Measurements from ENCODE around the gene GABRB3.
"Not testable (repeated sequence)": the region's sequence is repeated elsewhere in the genome, so short reads cannot be mapped to it uniquely, and the experiment has no call there.

GABRB3 gene

DNA sequence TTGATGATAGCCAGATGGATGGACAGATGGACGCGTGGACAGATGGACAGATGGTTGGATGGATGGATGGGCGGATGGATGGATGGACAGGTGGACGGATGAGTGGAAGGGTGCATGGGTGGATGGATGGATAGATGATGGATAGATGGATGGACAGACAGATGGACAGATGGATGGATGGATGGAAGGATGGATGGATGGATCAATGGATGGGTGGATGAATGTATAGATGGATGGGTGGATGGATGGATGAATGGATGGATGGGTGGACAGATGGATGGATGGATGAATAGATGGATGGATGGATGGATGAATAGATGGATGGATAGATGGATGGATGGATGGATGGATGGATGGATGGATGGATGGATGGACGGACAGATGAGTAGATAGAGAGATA lies 40.9 kb downstream of the GABRB3 start:
- DNase-seq: no peak

- DNase-seq: no peak
Measured at GRCh38 chr15:26729581-26729980, 43.3 kb downstream of the GABRB3 start.

GRCh38 chr15:26729030-26729429 lies 43.8 kb downstream of the GABRB3 start:
- DNase-seq: no peak

DNA sequence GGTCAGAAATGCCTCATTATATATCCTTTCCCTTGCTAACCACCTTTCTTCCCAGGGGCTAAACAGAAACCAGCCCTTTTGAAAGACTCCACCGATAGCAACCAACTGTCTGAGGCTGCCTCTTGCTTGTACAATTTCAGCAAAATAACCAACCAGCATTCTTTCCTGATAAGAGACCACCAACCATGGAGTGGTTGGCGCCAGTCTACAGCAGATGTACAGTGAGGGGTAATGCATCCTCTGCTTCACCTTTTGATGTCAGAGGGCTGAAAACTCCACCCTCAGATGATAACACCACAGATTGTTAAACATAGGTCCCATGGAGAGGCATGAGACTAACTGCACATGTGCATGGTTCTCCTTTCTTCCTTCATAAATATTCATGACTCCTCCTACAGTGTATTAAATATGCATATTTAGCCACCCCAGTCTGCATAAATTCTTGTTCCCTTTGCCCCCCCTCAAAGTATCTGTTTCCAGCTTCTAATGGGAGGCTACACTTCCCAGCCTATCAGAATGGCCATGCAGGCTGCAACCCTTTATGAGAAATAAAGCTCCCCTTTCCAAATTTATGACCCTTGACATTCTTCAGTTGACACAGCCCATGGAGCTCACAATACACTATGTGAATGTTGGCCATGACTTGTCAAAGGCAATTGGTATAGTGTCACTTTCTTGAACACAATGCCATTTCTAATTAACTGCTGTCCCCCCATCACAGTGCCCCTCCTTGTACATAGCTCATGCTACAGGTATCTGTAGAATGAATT lies 48.3 kb downstream of the GABRB3 start:
- DNase-seq: no peak

- no peak for DNase-seq
Measured at GRCh38 chr15:26722621-26723160, 50.2 kb downstream of the GABRB3 start.

GRCh38 chr15:26721232-26721967 lies 51.5 kb downstream of the GABRB3 start:
- DNase-seq: no peak

GRCh38 chr15:26720546-26720945 lies 52.3 kb downstream of the GABRB3 start:
- DNase-seq: no peak

DNA sequence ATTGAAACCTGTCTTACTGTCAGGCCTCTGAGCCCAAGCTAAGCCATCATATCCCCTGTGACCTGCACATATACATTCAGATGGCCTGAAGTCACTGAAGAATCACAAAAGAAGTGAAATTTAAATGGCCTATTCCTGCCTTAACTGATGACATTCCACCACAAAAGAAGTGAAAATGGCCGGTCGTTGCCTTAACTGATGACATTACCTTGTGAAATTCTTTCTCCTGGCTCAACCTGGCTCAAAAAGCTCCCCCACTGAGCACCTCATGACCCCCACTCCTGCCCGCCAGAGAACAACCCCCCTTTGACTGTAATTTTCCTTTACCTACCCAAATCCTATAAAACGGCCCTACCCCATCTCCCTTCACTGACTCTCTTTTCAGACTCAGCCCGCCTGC lies 53.0 kb downstream of the GABRB3 start:
- not testable (repeated sequence) for DNase-seq

- no peak for DNase-seq
Measured at GRCh38 chr15:26716069-26716468, 56.8 kb downstream of the GABRB3 start.

DNA sequence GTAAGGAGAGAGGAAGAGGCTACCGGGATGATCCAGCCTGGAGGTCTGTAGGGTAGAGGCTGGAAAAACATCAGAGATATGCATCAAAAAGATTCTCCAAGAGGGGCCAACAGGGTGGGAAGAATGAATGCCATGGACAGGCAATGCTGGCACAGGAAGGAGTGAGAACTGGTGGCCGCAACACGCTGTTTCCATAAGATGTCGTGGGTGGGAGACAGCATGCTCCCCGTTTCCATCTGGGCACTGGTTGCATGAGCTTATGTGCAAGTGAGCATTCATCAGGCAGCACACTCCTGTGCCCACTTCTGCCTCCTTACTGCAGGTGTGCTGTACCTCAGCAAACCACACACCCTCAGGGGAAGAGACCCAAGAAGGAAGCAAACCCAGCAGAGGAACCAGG lies 59.4 kb downstream of the GABRB3 start:
- no peak for DNase-seq

DNA sequence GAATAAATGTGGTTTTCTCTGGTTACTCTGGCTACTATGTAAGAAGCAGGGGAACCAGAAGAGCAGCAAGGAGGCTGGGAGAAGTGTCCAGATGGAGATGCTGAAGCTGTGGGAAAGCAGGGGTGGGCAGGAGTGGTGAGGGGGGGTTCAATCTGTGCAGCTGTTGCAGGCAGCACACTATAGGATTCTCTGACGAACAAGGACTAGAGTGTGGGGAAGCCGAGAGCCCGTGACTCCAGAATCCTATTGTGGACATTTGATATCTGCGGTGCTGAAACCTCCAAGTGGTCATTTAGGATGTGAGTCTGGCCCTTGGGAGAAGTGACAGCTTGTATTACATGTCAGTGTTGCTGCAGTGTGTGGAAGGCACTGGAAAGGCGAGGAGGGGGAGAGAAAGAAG lies 60.5 kb downstream of the GABRB3 start:
- no peak for DNase-seq

DNA sequence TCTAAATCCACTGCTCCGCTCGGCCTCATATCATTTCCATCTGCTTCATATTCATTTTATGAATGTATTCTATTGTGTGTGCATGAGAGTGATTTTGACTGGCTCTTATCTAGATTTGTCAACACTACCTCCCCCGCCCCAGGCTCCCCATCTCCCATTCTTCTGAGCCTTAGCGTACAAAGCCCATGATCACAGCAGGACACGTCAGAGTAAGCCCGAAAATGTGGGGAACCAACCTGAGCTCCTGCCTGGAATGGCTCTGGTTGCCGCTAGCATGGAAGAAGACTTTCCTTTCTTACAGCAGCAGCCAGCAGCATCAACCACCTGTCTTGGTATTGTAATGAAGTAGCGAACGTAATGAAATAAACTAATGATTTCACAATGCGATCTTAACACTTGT lies 61.4 kb downstream of the GABRB3 start:
- no peak for DNase-seq

DNA sequence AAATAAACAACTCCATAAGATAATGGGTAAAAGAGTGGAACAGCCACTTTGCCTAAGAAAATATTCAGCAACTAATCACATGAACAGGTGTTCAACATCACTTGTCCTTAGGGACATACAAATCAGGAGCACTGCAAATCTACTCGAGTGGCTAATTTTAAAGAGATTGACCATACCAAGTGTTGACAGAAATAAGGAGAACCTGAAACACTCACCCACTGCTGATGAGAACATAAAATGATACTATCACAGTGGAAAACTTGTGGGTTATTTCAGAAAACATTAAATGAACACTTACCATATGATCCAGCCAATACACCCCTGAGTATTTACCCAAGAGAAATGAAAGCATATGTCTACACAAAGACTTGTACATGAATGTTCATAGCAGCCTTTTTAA lies 70.5 kb downstream of the GABRB3 start:
- no peak for DNase-seq

- DNase-seq: no peak
Measured at GRCh38 chr15:26698555-26698954, 74.3 kb downstream of the GABRB3 start.

GRCh38 chr15:26697913-26698312 lies 75.0 kb downstream of the GABRB3 start:
- DNase-seq: no peak

DNA sequence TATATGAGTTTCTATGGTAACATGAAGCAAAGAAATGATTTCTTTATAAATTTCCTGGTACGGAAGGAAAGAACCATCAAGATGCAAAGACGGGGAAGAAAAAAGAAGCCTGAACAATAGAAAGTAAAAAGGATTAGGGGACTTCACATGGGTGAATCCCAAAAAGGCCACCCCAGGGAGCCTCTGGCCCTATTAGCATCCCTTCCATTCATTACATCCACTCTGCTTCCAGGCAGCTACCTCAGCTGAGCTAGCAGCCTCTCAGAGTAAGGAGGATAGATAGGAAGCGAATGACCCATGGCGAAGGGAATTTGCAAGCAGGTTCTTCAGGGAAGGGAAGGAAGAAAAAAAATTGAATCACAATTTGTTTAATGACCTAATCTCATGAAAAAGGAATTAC lies 81.6 kb downstream of the GABRB3 start:
- DNase-seq: no peak

DNA sequence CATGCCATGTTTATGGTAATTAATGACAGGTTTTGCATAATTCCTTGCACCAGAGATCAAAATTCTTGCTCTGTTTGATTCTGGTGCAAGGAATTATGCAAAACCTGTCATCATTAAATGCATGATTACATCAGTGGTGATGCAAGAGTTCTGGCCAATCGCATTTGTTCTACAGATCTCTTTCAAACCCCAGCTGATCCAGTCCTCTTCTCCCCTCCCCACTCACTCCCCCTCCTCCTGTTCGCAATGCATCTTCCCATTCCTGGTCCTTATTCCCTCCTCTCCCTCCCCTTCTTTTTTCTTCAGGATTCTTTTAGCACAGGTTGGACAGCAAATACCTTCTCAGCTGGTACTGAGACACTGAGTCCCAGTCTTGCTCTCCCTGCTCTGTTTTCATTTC lies 82.1 kb downstream of the GABRB3 start:
- no peak for DNase-seq

- no peak for DNase-seq
Measured at GRCh38 chr15:26689462-26689861, 83.4 kb downstream of the GABRB3 start.

DNA sequence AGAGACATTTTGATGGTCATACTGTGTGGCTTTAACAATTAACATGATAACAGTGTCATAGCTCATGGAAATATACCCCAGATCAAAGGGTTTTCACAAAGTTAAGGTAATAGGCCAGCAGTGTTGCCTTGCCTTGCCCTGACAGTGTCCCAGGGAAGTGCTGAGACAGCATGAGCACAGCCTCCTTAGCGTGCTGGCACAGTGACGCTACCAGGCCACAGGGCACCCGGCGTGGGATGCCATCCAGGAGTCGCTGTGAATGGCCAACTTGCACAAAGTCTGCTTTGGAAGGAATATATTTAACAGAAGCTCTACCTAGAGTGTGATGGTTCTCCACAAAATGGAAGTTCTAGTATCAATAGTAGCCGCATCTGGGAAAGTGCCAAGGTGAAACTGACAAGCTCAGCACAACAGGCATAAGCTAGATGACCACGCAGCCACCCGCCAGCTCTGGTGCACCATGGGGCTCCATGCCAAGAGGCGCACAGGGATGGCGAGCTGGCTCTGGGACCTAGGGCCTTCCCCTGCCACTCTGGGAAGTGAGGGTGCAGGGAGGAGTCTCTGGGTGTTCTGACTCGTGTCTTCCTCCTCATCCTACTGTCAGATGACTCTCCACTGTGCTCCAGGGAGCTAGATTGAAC lies 86.2 kb downstream of the GABRB3 start:
- no peak for DNase-seq

- DNase-seq: no peak
Measured at GRCh38 chr15:26682598-26683164, 90.2 kb downstream of the GABRB3 start.

GRCh38 chr15:26679927-26680326 lies 92.9 kb downstream of the GABRB3 start:
- no peak for DNase-seq

DNA sequence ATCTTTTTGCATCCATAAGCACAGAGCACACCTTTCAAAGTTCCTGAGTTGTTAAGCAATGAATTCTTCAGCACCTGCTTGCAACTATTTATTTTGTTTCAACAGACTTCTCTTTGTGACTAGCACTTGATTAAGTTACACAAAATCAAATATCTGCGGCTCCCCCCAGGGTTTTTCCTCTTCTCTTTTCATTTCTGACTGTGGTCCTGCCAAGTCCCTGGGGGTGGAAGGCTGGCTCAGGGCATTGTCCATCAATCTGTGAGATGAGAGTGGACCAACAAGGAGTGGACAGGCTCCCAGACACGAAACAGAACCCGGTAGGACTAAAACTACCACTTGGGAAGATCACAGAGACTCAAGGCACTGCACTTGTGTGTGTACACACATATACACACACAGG lies 96.8 kb downstream of the GABRB3 start:
- no peak for DNase-seq

- no peak for DNase-seq
Measured at GRCh38 chr15:26674467-26674866, 98.4 kb downstream of the GABRB3 start.

Measured in hematopoietic multipotent progenitor cell treated with erythropoietin and hydrocortisone succinate and interleukin-3 and kit ligand, for 8 days (in vitro differentiated cells).